ENCODE measurements around the gene KCNA3.

KCNA3 gene

GRCh38 chr1:110702260-110702659 lies 27.5 kb upstream of the KCNA3 start:
- no peaks in the 10 kb centered on the region for H3K9me3 ChIP-seq (ENCODE audit: control insufficient read depth, low read length)

DNA sequence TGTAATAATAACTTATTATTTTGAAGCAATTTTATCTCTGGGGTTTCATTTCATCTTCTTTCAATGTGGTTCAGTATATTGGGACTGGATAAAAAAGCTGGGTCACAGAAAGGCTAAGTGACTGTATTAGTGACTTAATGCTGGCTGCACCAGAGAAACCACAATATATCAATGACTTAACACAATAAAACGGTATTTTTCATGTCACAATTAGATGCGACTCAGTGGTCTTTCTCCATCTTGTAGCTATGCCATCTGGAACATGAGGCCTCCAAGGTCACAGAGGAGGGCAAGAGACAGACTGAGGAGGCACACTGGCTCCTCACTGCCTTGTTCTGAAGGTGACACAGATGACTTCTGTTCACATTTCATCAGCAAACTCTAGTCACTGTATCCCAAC lies 26.0 kb upstream of the KCNA3 start:
- 68 to 81% methylated on average over 2 of the region's 2 CpGs for WGBS, 2 experiments (ENCODE audit: insufficient coverage in 2 of 2)
- H3K27ac ChIP-seq (ENCODE audit: low read depth, low read length, severe bottlenecking): no peak overlapping the region
- no peaks in the 10 kb centered on the region for H3K9me3 ChIP-seq (ENCODE audit: control insufficient read depth, low read length)
- no peaks in the 10 kb centered on the region for H3K4me1 ChIP-seq (ENCODE audit: control insufficient read depth, insufficient read depth, low read length, poor library complexity, severe bottlenecking)
- H3K4me3 ChIP-seq (ENCODE audit: extremely low read depth, insufficient read depth, low read length, poor library complexity, severe bottlenecking): no peak overlapping the region
- no peaks in the 10 kb centered on the region for H3K36me3 ChIP-seq (ENCODE audit: control insufficient read depth, insufficient read depth, low read length)

More at GRCh38 chr1:110702260-110702659, 27.5 kb upstream of the KCNA3 start:
- H3K27ac ChIP-seq (ENCODE audit: low read depth, low read length, severe bottlenecking): no peak overlapping the region
- no peaks in the 10 kb centered on the region for H3K36me3 ChIP-seq (ENCODE audit: control insufficient read depth, insufficient read depth, low read length)
- no peaks in the 10 kb centered on the region for H3K4me1 ChIP-seq (ENCODE audit: control insufficient read depth, insufficient read depth, low read length, poor library complexity, severe bottlenecking)
- WGBS, 2 experiments (ENCODE audit: insufficient coverage in 2 of 2): no CpG with 5 or more reads among the region's 1 CpG
- H3K4me3 ChIP-seq (ENCODE audit: extremely low read depth, insufficient read depth, low read length, poor library complexity, severe bottlenecking): no peak overlapping the region

DNA sequence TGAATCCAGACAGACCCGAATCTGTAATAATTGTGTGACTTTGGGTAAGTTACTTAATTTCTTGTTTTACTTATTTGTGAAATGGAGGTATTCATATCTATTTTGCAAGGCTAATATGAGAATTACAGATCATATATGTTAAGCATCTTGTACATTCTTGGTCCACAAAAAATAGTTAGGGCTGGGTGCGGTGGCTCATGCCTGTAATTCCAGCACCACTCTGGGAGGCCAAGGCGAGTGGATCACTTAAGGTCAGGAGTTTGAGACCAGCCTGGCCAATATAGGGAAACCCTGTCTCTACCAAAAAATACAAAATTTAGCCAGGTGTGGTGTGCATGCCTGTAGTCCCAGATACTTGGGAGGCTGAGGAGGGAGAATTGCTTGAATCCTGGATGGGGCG lies 22.9 kb upstream of the KCNA3 start:
- Histone ChIP-seq H3K36me3 (ENCODE audit: control insufficient read depth, insufficient read depth, low read length) (no peaks in the 10 kb centered on the region), H3K9me3 (ENCODE audit: control insufficient read depth, low read length) (no peaks in the 10 kb centered on the region), H3K4me3 (ENCODE audit: extremely low read depth, insufficient read depth, low read length, poor library complexity, severe bottlenecking) (no peak overlapping the region), H3K4me1 (ENCODE audit: control insufficient read depth, insufficient read depth, low read length, poor library complexity, severe bottlenecking) (no peaks in the 10 kb centered on the region), H3K27ac (ENCODE audit: low read depth, low read length, severe bottlenecking) (no peak overlapping the region)
- WGBS, 2 experiments (ENCODE audit: insufficient coverage in 2 of 2): 89 to 92% methylated on average over 2 of the region's 4 CpGs

DNA sequence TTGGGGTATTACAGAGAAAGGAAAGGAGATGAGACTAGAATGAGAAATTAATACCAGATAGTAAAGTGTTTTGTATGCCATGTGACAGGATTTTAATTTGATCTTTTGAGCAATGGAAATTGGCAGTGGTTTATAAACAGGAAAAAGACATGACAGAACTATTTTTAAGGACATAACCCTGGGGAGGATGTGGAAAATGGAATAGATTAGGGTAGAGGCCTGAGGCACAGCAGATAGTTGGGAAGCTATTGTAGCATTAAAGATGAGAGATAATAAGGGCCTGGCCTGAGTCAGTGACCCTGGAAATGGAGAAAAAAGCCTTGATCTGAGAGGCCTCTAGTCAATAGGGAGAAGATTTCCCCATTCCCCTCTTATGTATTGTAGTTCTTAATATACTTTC lies 22.1 kb upstream of the KCNA3 start:
- Histone ChIP-seq H3K4me3 (ENCODE audit: extremely low read depth, insufficient read depth, low read length, poor library complexity, severe bottlenecking) (no peak overlapping the region), H3K27ac (ENCODE audit: low read depth, low read length, severe bottlenecking) (no peak overlapping the region), H3K36me3 (ENCODE audit: control insufficient read depth, insufficient read depth, low read length) (no peaks in the 10 kb centered on the region), H3K4me1 (ENCODE audit: control insufficient read depth, insufficient read depth, low read length, poor library complexity, severe bottlenecking) (no peaks in the 10 kb centered on the region), H3K9me3 (ENCODE audit: control insufficient read depth, low read length) (no peaks in the 10 kb centered on the region)

- no peaks in the 10 kb centered on the region for H3K9me3 ChIP-seq (ENCODE audit: control insufficient read depth, low read length)
- H3K27ac ChIP-seq (ENCODE audit: low read depth, low read length, severe bottlenecking): no peak overlapping the region
- no peaks in the 10 kb centered on the region for H3K36me3 ChIP-seq (ENCODE audit: control insufficient read depth, insufficient read depth, low read length)
- H3K4me3 ChIP-seq (ENCODE audit: extremely low read depth, insufficient read depth, low read length, poor library complexity, severe bottlenecking): no peak overlapping the region
- H3K4me1 ChIP-seq (ENCODE audit: control insufficient read depth, insufficient read depth, low read length, poor library complexity, severe bottlenecking): no peaks in the 10 kb centered on the region
- 86 to 100% methylated on average over 2 to 4 of the region's 4 CpGs for WGBS, 2 experiments (ENCODE audit: insufficient coverage in 2 of 2)
Measured at GRCh38 chr1:110690709-110691365, 16.1 kb upstream of the KCNA3 start.

DNA sequence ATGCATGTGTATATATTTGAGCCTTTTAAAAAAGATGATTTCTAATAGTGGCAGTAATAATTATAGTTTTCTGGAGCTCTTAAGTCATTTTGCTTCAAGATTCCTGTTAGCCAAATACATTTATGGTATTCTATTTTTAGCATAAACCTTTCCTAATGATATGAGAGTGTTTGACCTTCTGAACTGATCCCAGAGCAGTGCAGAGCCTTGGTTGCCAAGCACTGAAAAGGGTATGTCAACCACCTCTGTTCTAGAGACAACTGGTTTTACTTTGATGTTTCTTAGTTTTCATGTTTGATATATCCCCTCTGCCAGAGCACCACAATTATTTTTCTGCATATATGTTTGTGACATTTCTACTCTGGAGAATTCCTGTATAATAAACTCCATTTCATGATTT lies 15.1 kb upstream of the KCNA3 start:
- Histone ChIP-seq H3K4me1 (ENCODE audit: control insufficient read depth, insufficient read depth, low read length, poor library complexity, severe bottlenecking) (no peaks in the 10 kb centered on the region), H3K4me3 (ENCODE audit: extremely low read depth, insufficient read depth, low read length, poor library complexity, severe bottlenecking) (no peak overlapping the region), H3K27ac (ENCODE audit: low read depth, low read length, severe bottlenecking) (no peak overlapping the region)

GRCh38 chr1:110688514-110688913 lies 13.8 kb upstream of the KCNA3 start:
- Histone ChIP-seq H3K36me3 (ENCODE audit: control insufficient read depth, insufficient read depth, low read length) (no peaks in the 10 kb centered on the region), H3K4me1 (ENCODE audit: control insufficient read depth, insufficient read depth, low read length, poor library complexity, severe bottlenecking) (no peaks in the 10 kb centered on the region), H3K27ac (ENCODE audit: low read depth, low read length, severe bottlenecking) (no peak overlapping the region), H3K4me3 (ENCODE audit: extremely low read depth, insufficient read depth, low read length, poor library complexity, severe bottlenecking) (no peak overlapping the region), H3K9me3 (ENCODE audit: control insufficient read depth, low read length) (no peaks in the 10 kb centered on the region)
- WGBS, 2 experiments (ENCODE audit: insufficient coverage in 2 of 2): 94% methylated on average over 2 of the region's 3 CpGs; no CpG with 5 or more reads in 1 of the 2 experiments

More for the DNA sequence above, 15.1 kb upstream of the KCNA3 start:
- Histone ChIP-seq H3K9me3 (ENCODE audit: control insufficient read depth, low read length) (no peaks in the 10 kb centered on the region), H3K36me3 (ENCODE audit: control insufficient read depth, insufficient read depth, low read length) (no peaks in the 10 kb centered on the region)

DNA sequence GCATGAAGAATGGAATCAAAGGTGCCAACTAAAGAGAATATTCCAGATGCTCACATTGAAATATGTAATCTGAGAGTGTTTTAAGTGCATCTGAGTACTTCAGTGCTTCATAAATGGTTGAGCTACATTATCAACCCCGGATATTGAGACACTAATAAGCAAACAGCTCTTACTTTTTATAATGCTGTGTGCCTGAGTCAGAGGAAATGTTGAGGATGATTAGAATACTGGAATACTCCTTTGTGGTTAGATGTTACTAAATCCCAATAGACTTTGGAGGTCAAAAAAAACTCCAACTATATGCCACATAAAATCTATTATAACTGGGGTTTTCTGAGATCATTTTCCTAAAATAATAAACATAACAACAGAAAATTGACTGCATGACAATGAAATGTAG lies 12.5 kb upstream of the KCNA3 start:
- H3K9me3 ChIP-seq (ENCODE audit: control insufficient read depth, low read length): no peaks in the 10 kb centered on the region
- no peak overlapping the region for H3K4me3 ChIP-seq (ENCODE audit: extremely low read depth, insufficient read depth, low read length, poor library complexity, severe bottlenecking)
- H3K27ac ChIP-seq (ENCODE audit: low read depth, low read length, severe bottlenecking): no peak overlapping the region
- WGBS, 2 experiments (ENCODE audit: insufficient coverage in 2 of 2): no CpG with 5 or more reads among the region's 1 CpG
- H3K36me3 ChIP-seq (ENCODE audit: control insufficient read depth, insufficient read depth, low read length): no peaks in the 10 kb centered on the region
- no peaks in the 10 kb centered on the region for H3K4me1 ChIP-seq (ENCODE audit: control insufficient read depth, insufficient read depth, low read length, poor library complexity, severe bottlenecking)

DNA sequence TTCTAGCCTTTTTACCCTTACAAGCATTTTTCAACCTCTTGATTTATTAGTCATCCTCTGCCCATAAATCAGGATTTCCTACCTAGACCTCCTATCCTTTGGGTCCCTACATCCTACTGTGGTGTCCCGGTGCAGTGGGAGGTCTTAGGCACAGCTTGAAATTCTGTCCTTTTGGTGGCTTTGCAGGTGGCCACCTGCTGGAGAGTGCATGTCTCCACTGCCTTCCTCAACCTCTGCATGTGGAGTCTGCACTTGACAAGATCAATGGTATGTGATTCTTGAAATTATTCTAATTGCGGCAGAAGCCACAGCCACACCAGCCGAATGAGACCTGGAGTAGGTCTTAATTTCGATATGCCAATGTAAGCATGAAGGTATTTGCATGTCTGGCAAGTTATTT lies 11.4 kb upstream of the KCNA3 start:
- 76 to 92% methylated on average over 2 to 4 of the region's 4 CpGs for WGBS, 2 experiments (ENCODE audit: insufficient coverage in 2 of 2)
- Histone ChIP-seq H3K4me1 (ENCODE audit: control insufficient read depth, insufficient read depth, low read length, poor library complexity, severe bottlenecking) (no peaks in the 10 kb centered on the region), H3K4me3 (ENCODE audit: extremely low read depth, insufficient read depth, low read length, poor library complexity, severe bottlenecking) (no peak overlapping the region), H3K27ac (ENCODE audit: low read depth, low read length, severe bottlenecking) (no peak overlapping the region), H3K36me3 (ENCODE audit: control insufficient read depth, insufficient read depth, low read length) (no peaks in the 10 kb centered on the region), H3K9me3 (ENCODE audit: control insufficient read depth, low read length) (no peaks in the 10 kb centered on the region)

GRCh38 chr1:110684491-110684890 lies 9.8 kb upstream of the KCNA3 start:
- Histone ChIP-seq H3K27ac (ENCODE audit: low read depth, low read length, severe bottlenecking) (no peak overlapping the region), H3K4me3 (ENCODE audit: extremely low read depth, insufficient read depth, low read length, poor library complexity, severe bottlenecking) (no peak overlapping the region), H3K36me3 (ENCODE audit: control insufficient read depth, insufficient read depth, low read length) (no peaks in the 10 kb centered on the region), H3K4me1 (ENCODE audit: control insufficient read depth, insufficient read depth, low read length, poor library complexity, severe bottlenecking) (no peaks in the 10 kb centered on the region), H3K9me3 (ENCODE audit: control insufficient read depth, low read length) (no peaks in the 10 kb centered on the region)
- WGBS, 2 experiments (ENCODE audit: insufficient coverage in 2 of 2): 100% methylated on average over 1 to 2 of the region's 2 CpGs

DNA sequence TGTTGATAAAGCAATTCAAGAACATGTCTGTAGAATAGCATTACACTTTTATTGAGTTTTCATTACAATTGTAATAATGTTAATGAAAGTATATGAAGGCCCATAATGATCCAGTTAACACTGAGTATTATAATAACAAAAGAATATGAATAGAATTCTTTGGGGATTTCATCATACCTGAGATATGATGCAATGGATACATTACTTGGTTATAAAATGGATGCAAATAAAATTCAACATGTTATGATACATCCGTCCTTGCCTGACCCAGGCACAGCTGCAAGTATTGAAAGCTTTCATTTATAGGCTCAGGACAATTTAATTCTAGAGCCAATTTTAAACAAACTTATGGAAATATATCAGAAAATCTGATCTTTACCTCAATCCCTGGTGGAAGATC lies 8.2 kb upstream of the KCNA3 start:
- H3K27ac ChIP-seq (ENCODE audit: low read depth, low read length, severe bottlenecking): no peak overlapping the region
- H3K36me3 ChIP-seq (ENCODE audit: control insufficient read depth, insufficient read depth, low read length): no peaks in the 10 kb centered on the region
- no CpG with 5 or more reads among the region's 1 CpG for WGBS, 2 experiments (ENCODE audit: insufficient coverage in 2 of 2)
- no peaks in the 10 kb centered on the region for H3K4me1 ChIP-seq (ENCODE audit: control insufficient read depth, insufficient read depth, low read length, poor library complexity, severe bottlenecking)
- no peak overlapping the region for H3K4me3 ChIP-seq (ENCODE audit: extremely low read depth, insufficient read depth, low read length, poor library complexity, severe bottlenecking)
- no peaks in the 10 kb centered on the region for H3K9me3 ChIP-seq (ENCODE audit: control insufficient read depth, low read length)
